NCI-H2107 treated with DMSO at 0.1 percent for 48 hours (cell line): ENCODE results near the gene SYPL1.

Experiments used
- DNase-seq: peaks from one replicate; lab custom pipeline; 2025; ENCODE audit not compliant: unreplicated experiment; lab: John Stamatoyannopoulos, UW

SYPL1 gene

DNA sequence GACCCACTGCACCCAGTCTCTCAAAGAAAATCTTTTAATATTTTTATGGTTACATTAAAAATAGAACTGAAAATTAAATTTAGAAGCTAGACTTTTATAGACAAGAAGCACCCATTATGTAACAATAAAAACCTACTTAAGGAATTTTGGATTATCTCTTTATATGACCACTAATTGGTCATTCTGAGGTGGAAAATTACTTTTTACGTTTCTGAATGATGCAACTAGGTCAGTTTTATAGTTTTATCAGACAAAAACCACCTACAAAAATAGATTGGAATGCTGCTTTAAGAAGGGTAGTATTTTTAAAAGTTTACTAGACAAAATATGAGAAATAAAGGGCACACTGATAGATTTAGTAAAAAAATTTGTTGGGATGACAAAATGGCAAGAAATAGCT, 16.5 kb downstream of the SYPL1 start:
- no peak for DNase-seq

- DNase-seq, result no peak
Observed at GRCh38 chr7:106094780-106095179, 17.3 kb downstream of the SYPL1 start.

DNA sequence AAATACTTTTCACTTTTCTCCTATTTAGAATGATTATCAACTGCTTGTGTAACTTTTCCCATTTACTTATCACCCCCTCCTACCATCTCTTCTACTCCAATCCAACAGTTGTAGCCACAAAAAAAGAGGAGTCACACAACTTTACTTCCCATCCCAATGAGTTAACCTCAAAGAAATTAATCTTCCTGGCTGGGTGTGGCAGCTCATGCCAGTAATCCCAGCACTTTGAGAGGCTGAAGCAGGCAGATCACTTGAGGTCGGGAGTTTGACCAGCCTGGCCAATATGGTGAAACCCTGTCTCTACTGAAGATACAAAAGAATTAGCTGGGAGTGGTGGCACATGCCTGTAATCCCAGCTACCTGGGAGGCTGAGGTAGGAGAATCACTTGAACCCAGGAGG, 19.9 kb downstream of the SYPL1 start:
- DNase-seq, result no peak

- no peak for DNase-seq
Observed at GRCh38 chr7:106089647-106090046, 22.5 kb downstream of the SYPL1 start.

DNA sequence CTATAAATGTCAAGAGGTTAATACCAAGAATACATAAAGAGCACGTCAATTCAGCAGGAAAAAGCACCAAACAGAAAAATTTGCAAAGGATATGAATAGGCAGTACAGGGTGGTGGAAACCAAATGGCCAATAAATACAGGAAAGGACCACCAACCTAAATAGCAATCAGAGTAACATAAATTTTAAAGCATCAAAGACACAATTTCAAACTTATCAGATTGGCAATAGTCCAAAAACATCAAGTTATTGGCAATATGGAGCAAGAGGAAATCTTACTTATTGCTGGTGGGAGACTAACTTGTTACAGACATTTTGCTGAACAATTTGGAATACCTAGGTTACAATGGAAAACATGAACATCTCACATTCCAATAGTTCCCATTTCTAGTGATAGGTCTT, 24.1 kb downstream of the SYPL1 start:
- no peak for DNase-seq

DNA sequence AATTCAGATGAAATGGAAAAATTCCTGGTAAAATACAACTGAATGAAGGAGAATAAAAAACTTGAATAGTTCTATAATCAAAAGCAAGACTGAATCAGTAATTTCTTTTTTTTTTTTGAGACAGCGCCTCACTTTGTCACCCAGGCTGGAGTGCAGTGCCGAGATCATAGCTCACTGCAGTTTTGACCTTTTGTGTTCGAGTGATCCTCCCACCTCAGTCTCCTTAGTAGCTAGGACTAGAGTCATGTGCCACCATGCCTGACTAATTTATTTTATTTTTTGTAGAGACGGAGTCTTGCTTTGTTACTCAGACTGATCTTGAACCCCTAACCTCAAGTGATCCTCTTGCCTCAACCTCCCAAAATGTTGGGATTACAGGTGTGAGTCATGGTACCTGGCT, 26.1 kb downstream of the SYPL1 start:
- DNase-seq, result no peak

DNA sequence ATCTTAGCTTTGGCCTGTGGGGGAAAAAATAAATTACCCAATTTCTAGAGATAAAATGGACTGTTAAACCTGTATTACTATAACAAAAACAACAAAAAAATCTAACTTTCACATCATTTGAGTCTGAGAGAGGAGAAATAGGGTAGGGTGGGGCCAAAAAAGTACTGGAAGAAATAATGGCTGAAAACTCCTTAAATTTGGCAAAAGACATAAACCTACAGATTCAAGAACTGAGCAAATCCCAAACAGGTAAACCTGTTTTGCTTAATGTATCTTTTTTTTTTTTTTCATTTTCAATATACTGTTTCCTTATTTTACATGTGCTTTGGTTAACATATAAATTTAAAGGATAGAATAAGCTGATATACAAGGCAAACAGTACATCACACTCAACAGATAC, 27.1 kb downstream of the SYPL1 start:
- no peak for DNase-seq

GRCh38 chr7:106083717-106084116, 28.4 kb downstream of the SYPL1 start:
- DNase-seq, result no peak

GRCh38 chr7:106082087-106082854, 29.8 kb downstream of the SYPL1 start:
- no peak for DNase-seq

GRCh38 chr7:106080300-106080987, 31.7 kb downstream of the SYPL1 start:
- DNase-seq, result no peak

DNA sequence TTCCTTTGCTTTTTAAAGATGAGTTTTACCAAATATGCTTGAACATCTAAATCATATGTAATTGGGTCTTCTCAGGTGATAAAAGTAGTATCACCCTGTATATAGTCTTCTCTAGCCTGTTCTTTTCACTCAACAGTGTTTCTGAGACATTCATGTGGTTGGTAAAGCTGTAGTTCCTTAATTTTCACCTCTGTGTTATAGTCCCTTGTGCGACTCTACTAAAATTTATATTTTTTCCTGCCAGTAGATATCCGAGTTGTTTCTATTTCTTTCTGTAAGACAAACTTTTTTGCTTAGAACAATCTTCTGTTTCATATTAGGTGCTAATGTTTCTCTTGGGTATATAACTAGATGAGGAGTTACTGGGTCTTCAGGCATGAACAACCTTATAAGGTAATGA, 35.6 kb downstream of the SYPL1 start:
- no peak for DNase-seq

DNA sequence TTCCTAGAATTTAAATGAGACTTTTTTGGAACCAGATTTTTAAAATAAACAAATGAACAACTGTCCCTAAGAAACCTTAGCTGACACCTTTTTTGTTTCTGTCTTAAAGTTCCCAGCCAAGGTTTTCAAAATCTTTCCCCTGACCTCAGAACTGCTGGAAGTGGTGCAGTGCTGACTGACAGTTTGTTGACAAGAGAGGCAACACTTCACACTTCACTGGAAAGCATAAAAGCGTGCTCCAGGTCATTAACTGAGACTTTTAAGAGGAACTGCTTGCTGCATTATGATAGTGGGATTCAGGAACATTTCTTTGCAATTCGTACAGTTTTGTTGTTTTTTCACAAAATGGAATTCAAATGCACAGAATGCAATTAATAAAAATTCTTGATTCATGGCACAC, 36.2 kb downstream of the SYPL1 start:
- DNase-seq, result peak; percentile 23

DNA sequence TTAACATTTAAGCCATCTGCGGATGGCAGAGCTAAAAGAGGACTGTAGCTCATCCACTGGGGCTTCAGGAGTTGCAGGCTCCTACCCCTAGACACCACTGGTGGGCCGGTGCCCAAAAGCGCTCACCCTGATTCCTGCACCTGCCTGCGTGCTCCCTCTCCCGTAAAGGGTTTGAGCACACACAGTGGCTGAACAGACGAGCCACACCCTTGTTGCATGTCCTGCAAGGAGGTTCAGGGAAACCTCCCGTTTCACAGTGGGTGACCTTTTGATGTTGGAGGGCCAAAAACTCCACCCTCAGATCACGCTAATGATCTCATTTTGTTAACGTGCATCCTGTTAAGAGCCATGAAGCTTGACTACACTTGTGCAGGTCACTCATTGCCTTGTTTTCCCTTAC, 37.9 kb downstream of the SYPL1 start:
- DNase-seq, result no peak

DNA sequence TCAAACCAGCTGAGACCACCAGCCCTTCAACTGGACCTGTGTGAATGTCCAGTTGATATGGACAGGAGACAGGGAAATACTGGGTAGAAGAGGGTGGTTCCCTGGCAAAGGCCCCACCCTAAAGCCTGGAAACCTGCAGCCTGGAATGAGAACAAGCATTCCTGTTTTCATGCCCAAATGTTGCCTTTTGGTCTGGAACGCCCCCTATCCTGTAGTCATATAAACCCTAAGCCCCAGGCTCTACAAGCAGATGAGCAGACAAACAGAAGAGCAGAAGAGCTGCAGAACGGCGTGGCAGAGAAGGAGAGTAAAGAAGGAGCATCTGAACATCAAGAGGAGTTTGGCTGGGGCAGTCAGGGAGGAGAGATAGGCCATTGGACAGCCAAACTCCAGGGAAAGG, 38.4 kb downstream of the SYPL1 start:
- DNase-seq, result no peak

DNA sequence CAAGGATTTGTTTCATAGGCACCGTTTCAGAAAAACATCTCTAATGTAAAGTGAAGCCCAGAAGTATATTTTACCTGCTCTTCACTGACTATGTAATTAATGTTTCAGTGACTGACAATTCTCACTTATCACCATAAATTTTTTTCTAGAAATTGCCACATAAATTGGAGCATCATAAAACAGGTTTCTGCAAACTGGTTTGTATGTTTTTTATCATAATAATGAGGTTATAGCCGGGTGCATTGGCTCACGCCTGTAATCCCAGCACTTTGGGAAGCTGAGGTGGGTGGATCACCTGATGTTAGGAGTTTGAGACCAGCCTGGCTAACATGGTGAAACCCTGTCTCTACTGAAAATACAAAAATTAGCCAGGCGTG, 39.4 kb downstream of the SYPL1 start:
- DNase-seq, result no peak

DNA sequence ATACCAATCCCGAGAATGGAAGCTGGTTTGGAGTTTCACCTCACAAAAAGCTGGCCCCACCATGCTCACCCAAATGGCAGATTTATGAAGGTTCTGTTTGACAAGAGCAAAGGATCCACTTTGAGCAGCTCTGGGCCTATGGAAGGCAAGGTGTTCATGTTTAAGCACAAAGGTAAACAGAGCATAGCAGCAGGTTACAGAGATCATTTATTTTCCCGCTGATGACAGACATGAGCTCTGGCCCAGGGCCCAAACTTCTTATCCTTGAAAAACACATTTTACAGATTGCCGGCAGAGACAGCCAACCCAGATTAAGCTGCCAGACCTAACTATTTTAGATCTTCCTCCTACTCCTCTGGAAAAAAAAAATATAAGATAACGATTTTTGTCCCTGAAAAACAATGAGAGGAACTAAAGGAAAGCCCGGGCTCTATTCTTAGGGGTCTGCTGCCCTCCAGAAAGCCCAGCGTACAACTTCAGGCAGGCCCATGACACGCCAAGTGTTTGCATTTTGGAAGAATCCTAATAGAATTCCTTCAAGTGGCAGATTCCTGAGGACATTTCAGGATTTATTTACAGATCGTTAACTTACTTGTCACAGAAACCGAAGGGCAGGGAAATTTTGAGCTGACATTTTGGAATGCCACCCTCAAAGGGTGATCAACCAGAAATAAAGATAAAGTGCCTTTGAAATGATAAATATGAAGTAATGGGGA, 40.0 kb downstream of the SYPL1 start:
- DNase-seq, result peak; percentile 89

DNA sequence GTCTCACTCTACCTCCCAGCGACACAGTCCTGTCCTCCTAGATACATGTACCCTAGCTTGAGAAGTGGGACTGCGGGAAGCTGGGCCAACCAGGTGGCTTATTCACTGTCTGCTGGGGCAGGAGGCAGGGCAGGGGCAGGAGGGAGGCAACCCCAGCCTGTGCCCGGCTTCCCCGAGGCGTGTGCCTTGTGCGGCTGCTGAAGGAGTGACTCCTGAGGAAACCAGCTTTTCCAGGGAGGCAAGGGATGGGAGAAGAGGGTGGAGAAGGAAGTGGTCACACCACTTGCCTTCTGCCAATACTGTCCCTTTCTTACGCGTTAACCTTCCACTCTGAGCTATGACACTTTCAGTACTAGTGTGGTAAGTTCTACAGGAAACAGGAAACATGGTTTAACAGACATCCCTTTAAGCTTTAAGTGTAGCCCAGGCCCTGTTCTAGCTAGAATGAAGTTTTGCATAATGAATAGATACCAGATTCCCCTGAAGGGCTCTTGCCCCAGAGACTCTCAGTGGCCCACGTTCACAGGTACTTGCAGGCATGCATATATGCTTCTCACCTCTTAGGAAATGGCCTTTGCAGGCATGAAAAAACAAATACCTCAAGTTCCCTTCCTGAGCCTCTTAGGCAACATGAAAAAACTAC, 40.6 kb downstream of the SYPL1 start:
- no peak for DNase-seq

GRCh38 chr7:106070567-106071254, 41.4 kb downstream of the SYPL1 start:
- peak; percentile 65 for DNase-seq

GRCh38 chr7:106070201-106070551, 41.9 kb downstream of the SYPL1 start:
- peak; percentile 56 for DNase-seq

DNA sequence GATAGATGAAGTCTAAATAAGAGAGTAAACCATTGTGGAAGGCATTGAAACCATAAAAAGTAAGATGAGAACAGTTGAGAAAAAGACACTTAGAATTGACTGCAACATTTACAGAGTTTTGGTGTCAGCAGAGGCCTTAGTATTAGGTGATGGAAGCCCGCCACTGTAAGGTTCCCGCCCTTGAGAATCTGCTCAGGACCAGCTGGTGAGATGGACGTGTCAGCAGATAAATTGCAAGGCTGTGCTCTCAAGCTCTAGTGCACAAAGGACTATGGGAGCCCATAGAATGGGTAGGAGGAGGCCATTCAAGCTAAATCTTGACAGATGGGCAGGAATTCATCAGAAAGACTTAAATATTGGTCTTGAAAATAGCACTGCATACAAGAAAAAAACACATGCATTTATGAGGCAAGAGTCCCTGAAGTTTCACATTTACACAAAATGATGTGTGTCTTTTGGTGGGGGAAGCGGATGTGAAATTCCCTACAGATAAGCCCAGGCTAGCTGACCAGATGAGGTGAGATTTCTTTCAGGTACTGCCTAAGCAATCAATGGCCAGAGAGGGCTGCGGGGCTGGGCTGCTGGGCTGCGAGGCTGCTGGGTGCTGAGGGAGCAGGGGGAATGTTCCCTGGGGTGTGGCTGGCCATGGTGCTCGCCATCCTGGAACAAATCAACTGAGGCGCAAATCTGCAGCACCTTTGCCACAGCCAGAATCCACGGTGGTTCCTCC, 42.5 kb downstream of the SYPL1 start:
- DNase-seq, result no peak

DNA sequence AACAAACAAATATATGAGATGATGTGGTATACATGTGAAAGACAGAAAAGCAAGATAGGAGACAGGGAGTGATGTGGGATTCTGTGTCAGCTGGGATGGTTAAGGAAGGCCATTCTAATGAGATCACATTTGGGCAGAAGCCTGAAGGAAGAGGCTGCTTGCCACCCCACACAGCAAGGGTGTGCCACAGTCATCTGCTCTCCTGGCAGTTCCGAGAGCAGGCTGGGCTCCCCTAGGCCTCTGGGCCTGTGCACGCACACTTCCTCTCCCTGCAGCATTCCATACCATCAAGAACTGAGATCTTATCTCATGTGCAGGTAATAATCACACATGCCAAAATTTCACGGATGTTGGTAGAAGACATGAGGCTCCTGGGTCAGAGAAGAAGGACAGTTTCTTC, 43.1 kb downstream of the SYPL1 start:
- no peak for DNase-seq
